SK-N-SH (cell line): ENCODE measurements around the gene POPDC3. TPM values are rescaled to one million over a fixed set of nuclear protein-coding genes. Genes with fewer than 3 reads are reported as not detected.

ENCODE experiments used
- CTCF ChIA-PET: fragments of 300-600, 350-600 bp; formaldehyde crosslinking; extraction: SDS; loops from one replicate; lab custom pipeline; 2021; lab: Yijun Ruan, JAX
- POLR2A ChIA-PET: fragments of 350-600 bp; sonication (Branson Sonifier 250); formaldehyde crosslinking; extraction: SDS; loops from one replicate; lab custom pipeline; 2020; ENCODE audit warnings: antibody characterized with exemption, inconsistent platforms; lab: Yijun Ruan, JAX
- DNase-seq: peaks from one replicate; pipeline ENCODE4 v3.0.0; 2012
- H2AFZ ChIP-seq: fragments of 200-600 bp; sonication (generic); 2 replicates; pipeline ENCODE4 v1.8.1; 2016; ENCODE audit warnings: antibody characterized with exemption, mild to moderate bottlenecking, low read depth
- H3F3A ChIP-seq: fragments of 200-600 bp; sonication (generic); replicated peaks from 2 replicates; pipeline ENCODE3; 2016; ENCODE audit warnings: antibody characterized with exemption, mild to moderate bottlenecking; ENCODE audit not compliant: insufficient read depth
- H3K27ac ChIP-seq, 2 experiments: fragments of 200-500 bp in 1 of 2; fragments of 200-600 bp in 1 of 2; sonication (Bioruptor generic) in 1 of 2; sonication (generic), shearing (Covaris generic) in 1 of 2; 2 replicates each; pipeline versions ENCODE4 v1.5.1 to v1.6.1; 2014 to 2016; ENCODE audit warnings: low read depth in 2 of 2, inconsistent platforms in 1 of 2, low read length in 1 of 2, mild to moderate bottlenecking in 1 of 2, mixed read lengths in 1 of 2
- H3K27me3 ChIP-seq: fragments of 200-600 bp; sonication (generic), shearing (Covaris generic); 2 replicates; pipeline ENCODE4 v1.6.1; 2016; ENCODE audit warnings: mixed run types; ENCODE audit not compliant: insufficient read depth
- H3K36me3 ChIP-seq, 2 experiments: fragments of 200-500 bp in 1 of 2; fragments of 200-600 bp in 1 of 2; sonication (Bioruptor generic) in 1 of 2; sonication (generic) in 1 of 2; replicated peaks in 1 of 2; 2 replicates each; pipeline versions ENCODE3 to v1.5.1; 2014 to 2016; ENCODE audit warnings: low read length in 1 of 2, mild to moderate bottlenecking in 1 of 2; ENCODE audit not compliant: insufficient read depth in 2 of 2, control insufficient read depth in 1 of 2
- H3K4me1 ChIP-seq, 2 experiments: fragments of 200-500 bp in 1 of 2; fragments of 200-600 bp in 1 of 2; sonication (Bioruptor generic) in 1 of 2; sonication (generic), shearing (Covaris generic) in 1 of 2; 2 replicates each; pipeline versions ENCODE4 v1.5.1 to v1.6.1; 2014 to 2016; ENCODE audit warnings: low read depth in 1 of 2, low read length in 1 of 2, mixed run types in 1 of 2; ENCODE audit not compliant: insufficient read depth in 2 of 2, control insufficient read depth in 1 of 2
- H3K4me2 ChIP-seq: fragments of 200-600 bp; sonication (generic), shearing (Covaris generic); 2 replicates; pipeline ENCODE4 v1.6.1; 2017; ENCODE audit warnings: mixed run types
- H3K4me3 ChIP-seq, 2 experiments: fragments of 200-500 bp in 1 of 2; fragments of 200-600 bp in 1 of 2; sonication (Bioruptor generic) in 1 of 2; sonication (generic), shearing (Covaris generic) in 1 of 2; 2 replicates each; pipeline versions ENCODE4 v1.5.1 to v1.8.1; 2014 to 2016; ENCODE audit warnings: low read depth in 2 of 2, inconsistent platforms in 1 of 2, low read length in 1 of 2, mild to moderate bottlenecking in 1 of 2, mixed read lengths in 1 of 2, moderate library complexity in 1 of 2
- H3K79me2 ChIP-seq: fragments of 200-600 bp; sonication (generic); 2 replicates; pipeline ENCODE4 v1.8.1; 2017; ENCODE audit warnings: mild to moderate bottlenecking; ENCODE audit not compliant: insufficient read depth
- H3K9ac ChIP-seq: fragments of 200-600 bp; sonication (generic); 2 replicates; pipeline ENCODE4 v1.6.1; 2017; ENCODE audit warnings: mixed run types
- H3K9me2 ChIP-seq: fragments of 200-600 bp; sonication (generic); 2 replicates; pipeline ENCODE4 v1.6.1; 2017; ENCODE audit warnings: mixed run types
- H3K9me3 ChIP-seq: fragments of 200-600 bp; sonication (generic); 2 replicates; pipeline ENCODE4 v1.6.1; 2017; ENCODE audit warnings: mixed run types, mild to moderate bottlenecking, moderate library complexity
- H4K20me1 ChIP-seq: fragments of 200-600 bp; sonication (generic); 2 replicates; pipeline ENCODE4 v1.6.1; 2017; ENCODE audit warnings: mild to moderate bottlenecking, mixed run types; ENCODE audit not compliant: insufficient read depth
- EP300 ChIP-seq, 2 experiments: IDR thresholded peaks; 2 replicates each; pipeline versions ENCODE4 v1.4.0 to v1.6.1; 2012; ENCODE audit warnings: borderline replicate concordance in 1 of 2, low read depth in 1 of 2, low read length in 1 of 2
- FOXJ3 ChIP-seq: sonication (generic); formaldehyde crosslinking; IDR thresholded peaks from 2 replicates; pipeline ENCODE4 v1.5.1; 2020; ENCODE audit warnings: mild to moderate bottlenecking, missing genetic modification reagents
- FOXM1 ChIP-seq: IDR thresholded peaks from 2 replicates; pipeline ENCODE4 v1.4.0; 2012; ENCODE audit warnings: low read depth, mild to moderate bottlenecking
- JUND ChIP-seq: IDR thresholded peaks from 2 replicates; pipeline ENCODE4 v1.4.0; 2012
- MEF2A ChIP-seq: IDR thresholded peaks from 2 replicates; pipeline ENCODE4 v1.4.0; 2012; ENCODE audit warnings: low read depth, borderline replicate concordance
- MXI1 ChIP-seq: IDR thresholded peaks from 2 replicates; pipeline ENCODE4 v1.6.1; 2012; ENCODE audit warnings: mild to moderate bottlenecking, low read depth, low read length, improper control_type of control experiment
- NFIC ChIP-seq: IDR thresholded peaks from 2 replicates; pipeline ENCODE4 v1.4.0; 2012; ENCODE audit warnings: borderline replicate concordance
- NRF1 ChIP-seq: IDR thresholded peaks from 2 replicates; pipeline ENCODE4 v1.6.1; 2012; ENCODE audit warnings: low read depth, mild to moderate bottlenecking, low read length
- RAD21 ChIP-seq: IDR thresholded peaks from 2 replicates; pipeline ENCODE4 v1.6.1; 2012; ENCODE audit warnings: mild to moderate bottlenecking, low read length
- RCOR1 ChIP-seq: fragments of 150-350 bp; IDR thresholded peaks from 2 replicates; pipeline ENCODE4 v1.6.1; 2017; ENCODE audit warnings: antibody characterized with exemption, low read length
- RXRA ChIP-seq: IDR thresholded peaks from 2 replicates; pipeline ENCODE4 v1.4.0; 2012; ENCODE audit warnings: low read depth, mild to moderate bottlenecking, borderline replicate concordance
- SIN3A ChIP-seq: IDR thresholded peaks from 2 replicates; pipeline ENCODE4 v1.6.1; 2012; ENCODE audit warnings: low read depth, mild to moderate bottlenecking, low read length, moderate library complexity, borderline replicate concordance
- TCF12 ChIP-seq: IDR thresholded peaks from 2 replicates; pipeline ENCODE4 v1.4.0; 2012
- ZBTB33 ChIP-seq: IDR thresholded peaks from 2 replicates; pipeline ENCODE4 v1.4.0; 2012; ENCODE audit warnings: low read depth, borderline replicate concordance
- WGBS: methylation state at CpG from one replicate; pipeline ENCODE4 v1.1.6; 2017; ENCODE audit warnings: low lambda C conversion rate; 5-methylcytosine and 5-hydroxymethylcytosine counted together
- polyA plus RNA-seq, 3 experiments: library from polyadenylated mRNA; depleted of rRNA; stranded (reverse); fragments of >200 nt; gene quantifications; 2 replicates each; pipeline ENCODE4 v1.2.3, GENCODE V29; 2012
- TF ChIP-seq, protein P1 (sequence below): fragments of 200-600 bp; sonication (generic); IDR thresholded peaks from 2 replicates; pipeline ENCODE4 v1.6.1; 2017; ENCODE audit warnings: antibody characterized with exemption, mild to moderate bottlenecking, moderate library complexity
- TF ChIP-seq, protein P2 (sequence below): fragments of 150-350 bp; IDR thresholded peaks from 2 replicates; pipeline ENCODE4 v1.6.1; 2017; ENCODE audit warnings: antibody characterized with exemption, low read length, low read depth, borderline replicate concordance
- TF ChIP-seq, protein P3 (sequence below): IDR thresholded peaks from 2 replicates; pipeline ENCODE4 v1.6.1; 2012; ENCODE audit warnings: mild to moderate bottlenecking, low read depth, low read length, moderate library complexity
- TF ChIP-seq, protein P4 (sequence below): IDR thresholded peaks from 2 replicates; pipeline ENCODE4 v1.4.0; 2012; ENCODE audit warnings: low read depth

Gene POPDC3
- polyA plus RNA-seq, 1 of the 3 experiments (the other 2 are of a cell fraction): 19.0 TPM

GRCh38 chr6:105135907-105136430 is 43.8 kb downstream of the POPDC3 start:
- DNase-seq: no peak
- Histone ChIP-seq H3K27ac (peak overlapping the region; percentile 50 to 82; a peak in 3 of 4 replicates), H2AFZ (peak overlapping the region; percentile 98), H3K9me2 (no peaks in the 10 kb centered on the region), H3K79me2 (peaks cover 28% of the 10 kb centered on the region), H4K20me1 (no peaks in the 10 kb centered on the region), H3K4me2 (peak overlapping the region; percentile 92), H3K27me3 (no peaks in the 10 kb centered on the region), H3K4me1 (peaks cover 0 to 8% of the 10 kb centered on the region in 2 experiments; a peak in 2 of 4 replicates), H3K4me3 (peak overlapping the region; percentile 85 to 90), H3K9ac (peak overlapping the region; percentile 75), H3K36me3 (peaks cover 0 to 4% of the 10 kb centered on the region in 2 experiments), H3K9me3 (no peaks in the 10 kb centered on the region), H3F3A (no peaks in the 10 kb centered on the region)
- CTCF ChIA-PET: interaction anchor here (0.7 to 2.0 kb wide), 15 partner anchors 9 to 267 kb away, joined by 3 to 10 read pairs (median 4); partner anchors contain the start of gene PREP
- POLR2A ChIA-PET: no interaction called here
- no peak for TF ChIP-seq FOXM1
- TF ChIP-seq MXI1: no peak
- no peak for TF ChIP-seq JUND
- TF ChIP-seq SIN3A: no peak
- TF ChIP-seq EP300 (IDR thresholded peaks at IDR 0.05; ENCODE audit: borderline replicate concordance in 1 of 2, low read depth in 1 of 2, low read length in 1 of 2): no peak
- TF ChIP-seq, protein P1, sequence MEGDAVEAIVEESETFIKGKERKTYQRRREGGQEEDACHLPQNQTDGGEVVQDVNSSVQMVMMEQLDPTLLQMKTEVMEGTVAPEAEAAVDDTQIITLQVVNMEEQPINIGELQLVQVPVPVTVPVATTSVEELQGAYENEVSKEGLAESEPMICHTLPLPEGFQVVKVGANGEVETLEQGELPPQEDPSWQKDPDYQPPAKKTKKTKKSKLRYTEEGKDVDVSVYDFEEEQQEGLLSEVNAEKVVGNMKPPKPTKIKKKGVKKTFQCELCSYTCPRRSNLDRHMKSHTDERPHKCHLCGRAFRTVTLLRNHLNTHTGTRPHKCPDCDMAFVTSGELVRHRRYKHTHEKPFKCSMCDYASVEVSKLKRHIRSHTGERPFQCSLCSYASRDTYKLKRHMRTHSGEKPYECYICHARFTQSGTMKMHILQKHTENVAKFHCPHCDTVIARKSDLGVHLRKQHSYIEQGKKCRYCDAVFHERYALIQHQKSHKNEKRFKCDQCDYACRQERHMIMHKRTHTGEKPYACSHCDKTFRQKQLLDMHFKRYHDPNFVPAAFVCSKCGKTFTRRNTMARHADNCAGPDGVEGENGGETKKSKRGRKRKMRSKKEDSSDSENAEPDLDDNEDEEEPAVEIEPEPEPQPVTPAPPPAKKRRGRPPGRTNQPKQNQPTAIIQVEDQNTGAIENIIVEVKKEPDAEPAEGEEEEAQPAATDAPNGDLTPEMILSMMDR: no peak
- TF ChIP-seq, protein P2, sequence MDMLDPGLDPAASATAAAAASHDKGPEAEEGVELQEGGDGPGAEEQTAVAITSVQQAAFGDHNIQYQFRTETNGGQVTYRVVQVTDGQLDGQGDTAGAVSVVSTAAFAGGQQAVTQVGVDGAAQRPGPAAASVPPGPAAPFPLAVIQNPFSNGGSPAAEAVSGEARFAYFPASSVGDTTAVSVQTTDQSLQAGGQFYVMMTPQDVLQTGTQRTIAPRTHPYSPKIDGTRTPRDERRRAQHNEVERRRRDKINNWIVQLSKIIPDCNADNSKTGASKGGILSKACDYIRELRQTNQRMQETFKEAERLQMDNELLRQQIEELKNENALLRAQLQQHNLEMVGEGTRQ: no peak
- TF ChIP-seq, protein P3, sequence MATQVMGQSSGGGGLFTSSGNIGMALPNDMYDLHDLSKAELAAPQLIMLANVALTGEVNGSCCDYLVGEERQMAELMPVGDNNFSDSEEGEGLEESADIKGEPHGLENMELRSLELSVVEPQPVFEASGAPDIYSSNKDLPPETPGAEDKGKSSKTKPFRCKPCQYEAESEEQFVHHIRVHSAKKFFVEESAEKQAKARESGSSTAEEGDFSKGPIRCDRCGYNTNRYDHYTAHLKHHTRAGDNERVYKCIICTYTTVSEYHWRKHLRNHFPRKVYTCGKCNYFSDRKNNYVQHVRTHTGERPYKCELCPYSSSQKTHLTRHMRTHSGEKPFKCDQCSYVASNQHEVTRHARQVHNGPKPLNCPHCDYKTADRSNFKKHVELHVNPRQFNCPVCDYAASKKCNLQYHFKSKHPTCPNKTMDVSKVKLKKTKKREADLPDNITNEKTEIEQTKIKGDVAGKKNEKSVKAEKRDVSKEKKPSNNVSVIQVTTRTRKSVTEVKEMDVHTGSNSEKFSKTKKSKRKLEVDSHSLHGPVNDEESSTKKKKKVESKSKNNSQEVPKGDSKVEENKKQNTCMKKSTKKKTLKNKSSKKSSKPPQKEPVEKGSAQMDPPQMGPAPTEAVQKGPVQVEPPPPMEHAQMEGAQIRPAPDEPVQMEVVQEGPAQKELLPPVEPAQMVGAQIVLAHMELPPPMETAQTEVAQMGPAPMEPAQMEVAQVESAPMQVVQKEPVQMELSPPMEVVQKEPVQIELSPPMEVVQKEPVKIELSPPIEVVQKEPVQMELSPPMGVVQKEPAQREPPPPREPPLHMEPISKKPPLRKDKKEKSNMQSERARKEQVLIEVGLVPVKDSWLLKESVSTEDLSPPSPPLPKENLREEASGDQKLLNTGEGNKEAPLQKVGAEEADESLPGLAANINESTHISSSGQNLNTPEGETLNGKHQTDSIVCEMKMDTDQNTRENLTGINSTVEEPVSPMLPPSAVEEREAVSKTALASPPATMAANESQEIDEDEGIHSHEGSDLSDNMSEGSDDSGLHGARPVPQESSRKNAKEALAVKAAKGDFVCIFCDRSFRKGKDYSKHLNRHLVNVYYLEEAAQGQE: no peak
- no peak for TF ChIP-seq NFIC
- no peak for TF ChIP-seq RAD21
- TF ChIP-seq, protein P4, sequence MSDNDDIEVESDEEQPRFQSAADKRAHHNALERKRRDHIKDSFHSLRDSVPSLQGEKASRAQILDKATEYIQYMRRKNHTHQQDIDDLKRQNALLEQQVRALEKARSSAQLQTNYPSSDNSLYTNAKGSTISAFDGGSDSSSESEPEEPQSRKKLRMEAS: no peak
- TF ChIP-seq RCOR1: no peak
- no peak for TF ChIP-seq FOXJ3 (CRISPR knock-in tag)
- TF ChIP-seq MEF2A: no peak
- TF ChIP-seq ZBTB33: no peak
- no peak for TF ChIP-seq NRF1
- TF ChIP-seq TCF12: no peak
- TF ChIP-seq RXRA: no peak
- WGBS: 10% methylated on average over 11 of the region's 24 CpGs
